ENCODE results near the gene FKBP2. TPM values are rescaled to one million over a fixed set of nuclear protein-coding genes. Genes with fewer than 3 reads are reported as not detected.

FKBP2 gene
- polyA plus RNA-seq, 1 donor (not counting 4 experiments of a cell fraction or from before 2014, with no cell fraction given) = 40.3 TPM

- peak overlapping the region; percentile 37 for H3K4me2 ChIP-seq (ENCODE audit: control insufficient read depth, extremely low read depth, insufficient read depth, low read depth, low read length)
- TF ChIP-seq CTCF (optimal IDR thresholded peaks at IDR 0.05 in 1 of 3, IDR thresholded peaks at IDR 0.05 in 1 of 3, conservative IDR thresholded peaks at IDR 0.05 in 1 of 3; ENCODE audit: extremely low read depth in 1 of 3, insufficient read depth in 2 of 3, low read length in 3 of 3) (no peak), EZH2 (IDR thresholded peaks at IDR 0.05; ENCODE audit: low read length) (no peak)
- dilution Hi-C loops (cut with MboI; ENCODE audit: extremely low pct_ligation_motif_present, low sequenced_read_pairs) = no loop called here
- peaks cover 3 to 14% of the 10 kb centered on the region in 2 experiments for H3K36me3 ChIP-seq (ENCODE audit: control insufficient read depth in 2 of 2, extremely low read depth in 1 of 2, insufficient read depth in 2 of 2, low read length in 2 of 2)
- peaks cover 53% of the 10 kb centered on the region for H3K4me1 ChIP-seq (ENCODE audit: control insufficient read depth, extremely low read depth, insufficient read depth, low read length)
- no peaks in the 10 kb centered on the region for H4K20me1 ChIP-seq (ENCODE audit: control insufficient read depth, extremely low read depth, insufficient read depth, low read length)
- H3K9ac ChIP-seq (ENCODE audit: control insufficient read depth, extremely low read depth, insufficient read depth, low read length) = no peak overlapping the region
- H3K27me3 ChIP-seq (ENCODE audit: control insufficient read depth, extremely low read depth, insufficient read depth, low read length) = no peaks in the 10 kb centered on the region
- peaks cover 2% of the 10 kb centered on the region for H3K9me1 ChIP-seq (ENCODE audit: control insufficient read depth, extremely low read depth, insufficient read depth, low read length)
- no peaks in the 10 kb centered on the region for H3K9me3 ChIP-seq (ENCODE audit: control insufficient read depth, low read depth, low read length)
- H3K4me3 ChIP-seq (ENCODE audit: control insufficient read depth in 2 of 3, extremely low read depth in 1 of 3, insufficient read depth in 2 of 3, low read depth in 1 of 3, low read length in 3 of 3) = no peak overlapping the region
- FAIRE-seq = no peak
- H3K79me2 ChIP-seq (ENCODE audit: control insufficient read depth, insufficient read depth, low read length) = no peaks in the 10 kb centered on the region
- no peak overlapping the region for H2AFZ ChIP-seq (ENCODE audit: control insufficient read depth, low read length)
- no peak for DNase-seq (ENCODE audit: low read depth, low spot score)
- no peak overlapping the region for H3K27ac ChIP-seq (ENCODE audit: control insufficient read depth, insufficient read depth, low read length)
These were observed 8.0 kb upstream of the FKBP2 start for GRCh38 chr11:64232967-64233315.

- dilution Hi-C loops (cut with MboI; ENCODE audit: extremely low pct_ligation_motif_present, low sequenced_read_pairs) = no loop called here
- H3K9me3 ChIP-seq (ENCODE audit: control insufficient read depth, low read depth, low read length) = no peaks in the 10 kb centered on the region
- H3K4me1 ChIP-seq (ENCODE audit: control insufficient read depth, extremely low read depth, insufficient read depth, low read length) = peaks cover 54% of the 10 kb centered on the region
- no peaks in the 10 kb centered on the region for H4K20me1 ChIP-seq (ENCODE audit: control insufficient read depth, extremely low read depth, insufficient read depth, low read length)
- no peak for FAIRE-seq
- TF ChIP-seq CTCF (optimal IDR thresholded peaks at IDR 0.05 in 1 of 3, IDR thresholded peaks at IDR 0.05 in 1 of 3, conservative IDR thresholded peaks at IDR 0.05 in 1 of 3; ENCODE audit: extremely low read depth in 1 of 3, insufficient read depth in 2 of 3, low read length in 3 of 3) = no peak
- TF ChIP-seq EZH2 (IDR thresholded peaks at IDR 0.05; ENCODE audit: low read length) = no peak
- H3K36me3 ChIP-seq (ENCODE audit: control insufficient read depth in 2 of 2, extremely low read depth in 1 of 2, insufficient read depth in 2 of 2, low read length in 2 of 2) = peaks cover 10 to 25% of the 10 kb centered on the region in 2 experiments
- no peak within 1 kb of the TSS for H2AFZ ChIP-seq (ENCODE audit: control insufficient read depth, low read length)
- peak within 1 kb of the TSS; percentile 58 for H3K9ac ChIP-seq (ENCODE audit: control insufficient read depth, extremely low read depth, insufficient read depth, low read length)
- no peaks in the 10 kb centered on the region for H3K27me3 ChIP-seq (ENCODE audit: control insufficient read depth, extremely low read depth, insufficient read depth, low read length)
- peaks cover 2% of the 10 kb centered on the region for H3K9me1 ChIP-seq (ENCODE audit: control insufficient read depth, extremely low read depth, insufficient read depth, low read length)
- no peak within 1 kb of the TSS for H3K27ac ChIP-seq (ENCODE audit: control insufficient read depth, insufficient read depth, low read length)
- no peaks in the 10 kb centered on the region for H3K79me2 ChIP-seq (ENCODE audit: control insufficient read depth, insufficient read depth, low read length)
- H3K4me2 ChIP-seq (ENCODE audit: control insufficient read depth, extremely low read depth, insufficient read depth, low read depth, low read length) = peak within 1 kb of the TSS; percentile 82
- DNase-seq (ENCODE audit: low read depth, low spot score) = no peak
- peak within 1 kb of the TSS; percentile 49 to 65 (median 63) for H3K4me3 ChIP-seq (ENCODE audit: control insufficient read depth in 2 of 3, extremely low read depth in 1 of 3, insufficient read depth in 2 of 3, low read depth in 1 of 3, low read length in 3 of 3)
These were observed 6.8 kb upstream of the FKBP2 start, which contains the start of gene VEGFB for GRCh38 chr11:64233913-64234586. Gene VEGFB, plus strand, starts transcription at chr11:64234584. Its CDS starts 250 bp downstream, at chr11:64234834.

Data from keratinocyte (primary cell).